Ecto neural progenitor cell (in vitro differentiated cells): ENCODE data around the gene NLRC5.

ENCODE experiments used
- DNase-seq: peaks from one replicate; pipeline ENCODE4 v3.0.0-alpha.2; 2018; ENCODE audit warnings: low spot score

Gene NLRC5

GRCh38 chr16:57126411-57126810 lies 137.1 kb downstream of the NLRC5 start:
- DNase-seq = no peak

- DNase-seq = no peak
Measured at GRCh38 chr16:57127037-57127763, 137.8 kb downstream of the NLRC5 start.

- DNase-seq = no peak
Measured at GRCh38 chr16:57127836-57128235, 138.5 kb downstream of the NLRC5 start.

GRCh38 chr16:57128771-57129389 lies 139.5 kb downstream of the NLRC5 start:
- DNase-seq = no peak

- no peak for DNase-seq
Measured at GRCh38 chr16:57130950-57131321, 141.6 kb downstream of the NLRC5 start.

GRCh38 chr16:57131351-57131970 lies 142.1 kb downstream of the NLRC5 start:
- DNase-seq = no peak

- no peak for DNase-seq
Measured at GRCh38 chr16:57132470-57132869, 143.1 kb downstream of the NLRC5 start.

- no peak for DNase-seq
Measured at GRCh38 chr16:57133031-57133430, 143.7 kb downstream of the NLRC5 start.
